ENCODE data around the gene OTOF. TPM values are rescaled to one million over a fixed set of nuclear protein-coding genes. Genes with fewer than 3 reads are reported as not detected.
A peak's percentile ranks its signal among the peaks of the same experiment; 100 is the strongest.

Gene OTOF
- polyA plus RNA-seq, 2 of the 4 experiments (the other 2 are of a cell fraction) = 0.05 to 0.22 TPM

- TF ChIP-seq ZSCAN20 (CRISPR knock-in tag; IDR thresholded peaks at IDR 0.05) = no peak
- TF ChIP-seq EHMT2 (IDR thresholded peaks at IDR 0.05; ENCODE audit: low read depth) = no peak
- no peak for TF ChIP-seq HOXA7 (CRISPR knock-in tag; IDR thresholded peaks at IDR 0.05)
- TF ChIP-seq SMC3 (IDR thresholded peaks at IDR 0.05) = no peak
- no peak for TF ChIP-seq CTCF (IDR thresholded peaks at IDR 0.05)
- no peak for TF ChIP-seq KDM5A (IDR thresholded peaks at IDR 0.05)
Measured at GRCh38 chr2:26507932-26508331, 30.0 kb upstream of the OTOF start (continued).

- no peak overlapping the region for H3K4me2 ChIP-seq
- no peak overlapping the region for H3K4me3 ChIP-seq
- peak; percentile 36 for FAIRE-seq
- ATAC-seq = no peak
- H3K27ac ChIP-seq = no peak overlapping the region
- H3K9me3 ChIP-seq = no peaks in the 10 kb centered on the region
- TF ChIP-seq NR3C1 (IDR thresholded peaks at IDR 0.05) = no peak
- no peak for TF ChIP-seq TFCP2L1 (CRISPR knock-in tag; IDR thresholded peaks at IDR 0.05)
- TF ChIP-seq CBX2 (IDR thresholded peaks at IDR 0.05; ENCODE audit: borderline replicate concordance, low read depth) = no peak
- TF ChIP-seq ZFP36 (IDR thresholded peaks at IDR 0.05; ENCODE audit: borderline replicate concordance, partially characterized antibody) = no peak
- TF ChIP-seq POLR2A (IDR thresholded peaks at IDR 0.05; ENCODE audit: low read length) = no peak
- DNase-seq (ENCODE audit: low read depth in 1 of 2, low spot score in 1 of 2) = no peak
- ChIA-PET CTCF (interaction anchor here (1.2 to 13.8 kb wide), 2 partner anchors 12 to 54 kb away, joined by 3 to 167 read pairs; no protein-coding TSS in a partner anchor), POLR2A (no interaction called here)
- H3K4me1 ChIP-seq = peaks cover 5% of the 10 kb centered on the region; the same call in 1 of the 3 replicates
Measured at GRCh38 chr2:26507088-26507487, 29.2 kb upstream of the OTOF start.

- no peak overlapping the region for H3K4me3 ChIP-seq
- FAIRE-seq (no peak), ATAC-seq (no peak), DNase-seq (ENCODE audit: low read depth in 1 of 2, low spot score in 1 of 2) (no peak)
- POLR2A ChIA-PET = no interaction called here
- H3K4me1 ChIP-seq = peaks cover 5% of the 10 kb centered on the region; the same call in 1 of the 3 replicates
- TF ChIP-seq EHF (CRISPR knock-in tag; IDR thresholded peaks at IDR 0.05) (no peak), HOXB5 (CRISPR knock-in tag; IDR thresholded peaks at IDR 0.05) (no peak), HOXA7 (CRISPR knock-in tag; IDR thresholded peaks at IDR 0.05) (no peak), CEBPB (IDR thresholded peaks at IDR 0.05) (no peak), KDM5A (IDR thresholded peaks at IDR 0.05) (no peak), REST (IDR thresholded peaks at IDR 0.05) (no peak), HMGXB4 (CRISPR knock-in tag; IDR thresholded peaks at IDR 0.05; ENCODE audit: borderline replicate concordance) (no peak), BCL3 (IDR thresholded peaks at IDR 0.05) (no peak), HES2 (IDR thresholded peaks at IDR 0.05) (no peak)
- H3K4me2 ChIP-seq = no peak overlapping the region
- 75% methylated on average over 4 of the region's 4 CpGs for whole genome bisulfite sequencing (ENCODE audit: missing lambda C conversion rate)
- no peaks in the 10 kb centered on the region for H3K9me3 ChIP-seq
- H3K27ac ChIP-seq = no peak overlapping the region
- CTCF ChIA-PET = interaction anchor here (0.8 to 13.8 kb wide), 4 partner anchors 10 to 322 kb away, joined by 3 to 167 read pairs (median 5); no protein-coding TSS in a partner anchor
Measured at GRCh38 chr2:26506279-26506678, 28.4 kb upstream of the OTOF start.

All from A549 (cell line).